ACC112 (cell line): ENCODE measurements around the gene CD28.
"Not testable (repeated sequence)": the region's sequence is repeated elsewhere in the genome, so short reads cannot be mapped to it uniquely, and the experiment has no call there.

Source experiments
- H2AFZ ChIP-seq: fragments of 200-600 bp; sonication (generic); one replicate; pipeline ENCODE4 v1.6.0; 2017; ENCODE audit warnings: antibody characterized with exemption, low read length; ENCODE audit not compliant: unreplicated experiment
- H3K27ac ChIP-seq: fragments of 200-600 bp; sonication (generic); 2 replicates; pipeline ENCODE4 v1.5.1; 2014; ENCODE audit warnings: low read depth, mild to moderate bottlenecking, antibody characterized with exemption, low read length, moderate library complexity
- H3K27me3 ChIP-seq: fragments of 200-600 bp; sonication (generic); 2 replicates; pipeline ENCODE4 v1.6.1; 2014; ENCODE audit warnings: mild to moderate bottlenecking, antibody characterized with exemption, low read length, moderate library complexity, mixed read lengths; ENCODE audit not compliant: insufficient read depth
- H3K36me3 ChIP-seq: fragments of 200-600 bp; sonication (generic); 2 replicates; pipeline ENCODE4 v1.6.1; 2016; ENCODE audit warnings: mild to moderate bottlenecking, antibody characterized with exemption, low read length, moderate library complexity, mixed read lengths; ENCODE audit not compliant: insufficient read depth
- H3K4me1 ChIP-seq: fragments of 200-600 bp; sonication (generic); one replicate; pipeline ENCODE4 v1.6.1; 2016; ENCODE audit warnings: low read length, mixed read lengths; ENCODE audit not compliant: insufficient read depth, unreplicated experiment, control insufficient read depth
- H3K4me3 ChIP-seq: fragments of 200-600 bp; sonication (generic); 2 replicates; pipeline ENCODE4 v1.5.1; 2014; ENCODE audit warnings: mild to moderate bottlenecking, low read depth, low read length
- H3K79me2 ChIP-seq: fragments of 200-600 bp; sonication (generic); one replicate; pipeline ENCODE4 v1.6.0; 2016; ENCODE audit warnings: low read length; ENCODE audit not compliant: control insufficient read depth, unreplicated experiment, insufficient read depth

The CD28 gene

DNA sequence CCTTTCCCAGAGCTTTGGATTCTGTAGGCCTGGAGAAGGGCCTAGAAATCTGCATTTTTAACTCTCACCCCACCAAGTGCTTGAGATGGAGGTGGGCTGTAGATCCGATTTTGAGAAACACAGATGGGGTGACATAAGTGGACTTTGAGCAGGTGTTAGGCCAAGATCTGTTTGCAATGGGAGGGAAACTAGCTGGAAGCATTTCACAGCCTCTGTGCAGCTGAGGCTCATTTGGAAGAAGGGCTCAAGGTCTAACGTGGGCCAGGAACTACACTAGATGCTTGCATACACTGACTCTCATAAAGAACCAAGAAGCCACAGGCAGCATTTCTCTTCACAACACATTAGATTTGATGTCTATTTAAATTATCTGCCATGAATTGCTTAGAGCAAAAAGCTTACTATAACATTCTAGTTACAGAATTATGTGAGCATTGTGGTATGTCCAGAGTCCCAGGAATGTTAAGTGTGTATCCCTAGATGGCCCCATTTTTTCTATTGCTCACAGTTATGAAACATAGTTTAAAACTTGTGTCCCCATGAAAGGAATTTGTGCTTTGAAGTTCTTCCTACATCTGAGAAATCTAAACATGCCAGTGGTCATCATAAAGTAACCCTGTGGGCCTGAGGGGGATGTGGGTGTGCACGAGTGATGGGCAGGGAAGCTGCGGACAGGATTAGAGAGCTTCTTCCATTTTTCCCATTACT, 77.2 kb downstream of the CD28 start:
- H3K4me1 ChIP-seq, result peaks cover 58% of the 10 kb centered on the region
- peak overlapping the region; percentile 23 for H2AFZ ChIP-seq
- no peaks in the 10 kb centered on the region for H3K27me3 ChIP-seq
- H3K27ac ChIP-seq, result peak overlapping the region; percentile 90
- no peak overlapping the region for H3K4me3 ChIP-seq
- H3K36me3 ChIP-seq, result no peaks in the 10 kb centered on the region
- no peaks in the 10 kb centered on the region for H3K79me2 ChIP-seq

DNA sequence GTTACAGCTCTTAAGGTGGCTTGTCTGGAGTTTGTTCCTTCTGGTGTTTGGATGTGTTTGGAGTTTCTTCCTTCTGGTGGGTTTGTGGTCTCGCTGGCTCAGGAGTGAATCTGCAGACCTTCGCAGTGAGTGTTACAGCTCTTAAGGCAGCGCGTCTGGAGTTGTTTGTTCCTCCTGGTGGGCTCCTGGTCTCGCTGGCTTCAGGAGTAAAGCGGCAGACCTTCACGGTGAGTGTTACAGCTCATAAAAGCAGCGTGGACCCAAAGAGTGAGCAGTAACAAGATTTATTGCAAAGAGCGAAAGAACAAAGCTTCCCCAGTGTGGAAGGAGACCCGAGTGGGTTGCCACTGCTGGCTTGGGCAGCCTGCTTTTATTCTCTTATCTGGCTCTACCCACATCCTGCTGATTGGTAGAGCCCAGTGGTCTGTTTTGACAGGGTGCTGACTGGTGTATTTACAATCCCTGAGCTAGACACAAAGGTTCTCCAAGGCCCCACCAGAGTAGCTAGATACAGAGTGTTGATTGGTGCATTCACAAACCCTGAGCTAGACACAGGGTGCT, 78.4 kb downstream of the CD28 start:
- H3K36me3 ChIP-seq, H3K27me3 ChIP-seq, H3K79me2 ChIP-seq, H3K4me3 ChIP-seq, H2AFZ ChIP-seq: not testable (repeated sequence)
- Histone ChIP-seq H3K27ac (peak overlapping the region; percentile 90; the same call in 1 of the 2 replicates), H3K4me1 (peaks cover 62% of the 10 kb centered on the region)

DNA sequence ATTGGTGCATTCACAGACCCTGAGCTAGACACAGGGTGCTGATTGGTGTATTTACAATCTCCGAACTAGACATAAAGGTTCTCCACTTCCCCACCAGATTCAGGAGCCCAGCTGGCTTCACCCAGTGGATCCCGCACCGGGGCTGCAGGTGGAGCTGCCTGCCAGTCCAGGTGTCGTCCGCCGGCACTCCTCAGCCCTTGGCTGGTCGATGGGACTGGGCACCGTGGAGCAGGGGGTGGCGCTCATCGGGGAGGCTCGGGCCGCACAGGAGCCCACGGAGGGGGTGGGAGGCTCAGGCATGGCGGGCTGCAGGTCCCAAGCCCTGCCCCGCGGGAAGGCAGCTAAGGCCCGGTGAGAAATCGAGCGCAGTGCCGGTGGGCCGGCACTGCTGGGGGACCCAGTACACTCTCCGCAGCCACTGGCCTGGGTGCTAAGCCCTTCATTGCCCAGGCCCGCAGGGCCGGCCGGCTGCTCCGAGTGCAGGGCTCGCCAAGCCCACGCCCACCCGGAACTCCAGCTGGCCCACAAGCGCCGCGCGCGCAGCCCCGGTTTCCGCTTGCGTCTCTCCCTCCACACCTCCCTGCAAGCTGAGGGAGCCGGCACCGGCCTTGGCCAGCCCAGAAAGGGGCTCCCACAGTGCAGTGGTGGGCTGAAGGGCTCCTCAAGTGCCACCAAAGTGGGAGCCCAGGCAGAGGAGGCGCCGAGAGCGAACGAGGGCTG, 79.1 kb downstream of the CD28 start:
- not testable (repeated sequence) for H3K27ac ChIP-seq, H3K36me3 ChIP-seq, H3K4me3 ChIP-seq, H3K79me2 ChIP-seq, H2AFZ ChIP-seq, H3K27me3 ChIP-seq
- peaks cover 69% of the 10 kb centered on the region for H3K4me1 ChIP-seq

DNA sequence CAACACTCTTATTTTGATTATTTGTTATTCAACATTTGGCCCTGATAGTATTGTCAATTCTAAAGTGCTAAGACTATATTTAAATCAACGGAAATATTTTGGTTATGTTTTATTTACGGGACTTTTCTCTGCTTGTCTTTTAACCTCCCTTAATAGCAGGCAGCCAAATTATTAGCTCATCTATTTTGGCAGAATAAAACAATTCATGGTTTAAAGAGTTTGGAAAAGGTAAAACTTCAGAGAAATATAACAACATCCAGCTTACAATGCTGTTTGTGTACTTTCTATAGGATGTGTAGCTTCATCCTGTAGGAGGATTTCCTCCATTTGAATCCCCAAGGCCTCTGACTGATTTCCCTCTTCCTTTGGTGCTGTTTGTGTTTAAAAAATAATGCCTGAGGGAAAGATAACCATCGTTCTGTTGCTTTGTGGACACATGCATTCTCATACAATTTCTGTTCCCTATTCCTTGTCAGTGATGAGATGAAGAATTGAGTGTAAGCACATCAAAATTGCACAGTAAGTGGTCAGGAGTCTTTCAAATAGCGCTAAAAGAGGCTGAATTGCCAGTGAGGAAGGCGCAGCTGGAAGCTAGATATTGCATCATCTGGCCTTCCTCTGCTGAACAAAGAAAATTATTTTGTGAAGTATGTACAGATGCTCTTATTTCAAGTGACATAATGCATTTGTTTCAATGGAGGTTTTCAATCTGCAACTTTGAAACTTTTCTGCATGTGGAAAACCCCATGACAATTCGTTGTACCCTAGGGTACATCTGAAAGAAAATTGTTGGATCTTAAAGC, 80.3 kb downstream of the CD28 start:
- Histone ChIP-seq H2AFZ (peak overlapping the region; percentile 93), H3K79me2 (no peaks in the 10 kb centered on the region), H3K4me3 (0 out of 2 replicates have a peak overlapping the region, but pooled peaks have one; percentile 5), H3K27me3 (no peaks in the 10 kb centered on the region), H3K36me3 (no peaks in the 10 kb centered on the region), H3K27ac (peak overlapping the region; percentile 90), H3K4me1 (peaks cover 63% of the 10 kb centered on the region)

DNA sequence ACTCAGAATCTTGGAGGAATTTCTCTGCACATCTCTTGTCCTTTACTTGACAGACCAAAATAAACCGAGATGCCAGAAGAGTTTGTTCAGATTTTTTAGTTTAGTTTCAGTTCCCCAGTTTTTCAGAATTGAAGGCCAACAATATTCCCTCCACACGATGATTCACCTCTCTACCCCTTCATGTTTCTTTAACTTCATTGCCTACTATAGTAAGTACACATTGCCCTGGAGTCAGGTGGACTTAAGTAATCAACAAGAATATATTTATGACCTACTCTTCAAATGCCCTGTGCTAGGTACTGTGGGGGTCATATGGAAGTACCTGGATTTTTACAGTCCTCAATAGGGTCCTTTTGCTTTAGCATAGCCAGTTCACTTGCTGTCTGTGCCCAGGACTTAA, 81.5 kb downstream of the CD28 start:
- H3K79me2 ChIP-seq, result no peaks in the 10 kb centered on the region
- H3K36me3 ChIP-seq, result no peaks in the 10 kb centered on the region
- no peaks in the 10 kb centered on the region for H3K27me3 ChIP-seq
- H3K4me3 ChIP-seq, result peak overlapping the region; percentile 17; the same call in 1 of the 2 replicates
- peak overlapping the region; percentile 90 for H3K27ac ChIP-seq
- H2AFZ ChIP-seq, result peak overlapping the region; percentile 93
- H3K4me1 ChIP-seq, result peaks cover 51% of the 10 kb centered on the region
